22Rv1 (cell line): ENCODE data around the gene LFNG.

Experiments
- CTCF ChIP-seq: fragments of 450-650 bp; IDR thresholded peaks from 2 replicates; pipeline ENCODE4 v1.5.1; 2017; ENCODE audit warnings: mild to moderate bottlenecking
- ZFX ChIP-seq: fragments of 450-650 bp; IDR thresholded peaks from 2 replicates; pipeline ENCODE4 v1.6.1; 2017; ENCODE audit warnings: antibody characterized with exemption, borderline replicate concordance

- TF ChIP-seq CTCF (peak; percentile 34), ZFX (no peak)
Measured at GRCh38 chr7:2482725-2483451, 36.7 kb upstream of the LFNG start.
